H1 (cell line): ENCODE results near the gene SMIM1. TPM values are rescaled to one million over a fixed set of nuclear protein-coding genes. Genes with fewer than 3 reads are reported as not detected.

ENCODE experiments used
- CTCF ChIA-PET: fragments of 300-600 bp; sonication (Branson Sonifier 250); formaldehyde crosslinking; loops from one replicate; lab custom pipeline; 2021; ENCODE audit not compliant: partially characterized antibody; lab: Charles Lee
- POLR2A ChIA-PET: fragments of 300-600 bp; sonication (Branson Sonifier 250); formaldehyde crosslinking; loops from one replicate; lab custom pipeline; 2021; ENCODE audit warnings: inconsistent platforms; ENCODE audit not compliant: partially characterized antibody; lab: Charles Lee
- DNase-seq, 2 experiments: peaks; one replicate each; pipeline versions ENCODE4 v3.0.0 to v3.0.0-alpha.2; 2010 to 2022; ENCODE audit warnings: low spot score in 2 of 2, low read depth in 1 of 2, mixed read lengths in 1 of 2
- FAIRE-seq: peaks from 2 replicates; lab custom pipeline; 2011; peaks lifted over from hg19 to GRCh38; lab: Jason Lieb, UNC
- H2AFZ ChIP-seq: 2 replicates; pipeline ENCODE4 v1.8.1; 2012; ENCODE audit warnings: low read length, inconsistent platforms
- H2AK5ac ChIP-seq: 2 replicates; pipeline ENCODE4 v1.6.1; 2013; ENCODE audit warnings: low read depth, low read length
- H2BK120ac ChIP-seq: replicated peaks from 2 replicates; pipeline ENCODE3; 2013; ENCODE audit warnings: low read depth, low read length, inconsistent platforms
- H2BK12ac ChIP-seq: 2 replicates; pipeline ENCODE4 v1.6.1; 2013; ENCODE audit warnings: low read depth, low read length
- H2BK15ac ChIP-seq: 2 replicates; pipeline ENCODE4 v1.6.1; 2013; ENCODE audit warnings: low read length
- H2BK20ac ChIP-seq: 2 replicates; pipeline ENCODE4 v1.6.1; 2013; ENCODE audit warnings: low read length
- H2BK5ac ChIP-seq: 2 replicates; pipeline ENCODE4 v1.6.1; 2013; ENCODE audit warnings: low read depth, low read length
- H3K14ac ChIP-seq: 2 replicates; pipeline ENCODE4 v1.6.1; 2013; ENCODE audit warnings: inconsistent platforms; ENCODE audit not compliant: insufficient read length
- H3K18ac ChIP-seq: 2 replicates; pipeline ENCODE4 v1.6.1; 2013; ENCODE audit warnings: low read length; ENCODE audit errors: extremely low read depth
- H3K23ac ChIP-seq: 2 replicates; pipeline ENCODE4 v1.6.1; 2013; ENCODE audit warnings: inconsistent platforms; ENCODE audit not compliant: insufficient read length
- H3K23me2 ChIP-seq: 2 replicates; pipeline ENCODE4 v1.6.1; 2013; ENCODE audit warnings: low read depth, low read length
- H3K27ac ChIP-seq: 2 replicates; pipeline ENCODE4 v1.6.1; 2011; ENCODE audit warnings: low read depth, low read length, inconsistent platforms
- H3K27me3 ChIP-seq, 4 experiments: replicated peaks in 1 of 4; 1 replicate in 1 of 4; 2 replicates in 3 of 4; pipeline versions ENCODE4 v1.6.1 to v1.8.1; 2011 to 2013; ENCODE audit warnings: low read length in 3 of 4, mild to moderate bottlenecking in 3 of 4, inconsistent platforms in 2 of 4, mixed read lengths in 2 of 4, moderate library complexity in 1 of 4; ENCODE audit not compliant: control insufficient read depth in 3 of 4, insufficient read depth in 3 of 4; ENCODE audit errors: extremely low read depth in 1 of 4
- H3K36me3 ChIP-seq, 4 experiments: 2 replicates each; pipeline versions ENCODE4 v1.6.1 to v1.8.1; 2011 to 2013; ENCODE audit warnings: mild to moderate bottlenecking in 4 of 4, low read length in 3 of 4, moderate library complexity in 2 of 4, control low read depth in 1 of 4, inconsistent platforms in 1 of 4; ENCODE audit not compliant: insufficient read depth in 4 of 4, control insufficient read depth in 2 of 4
- H3K4ac ChIP-seq: replicated peaks from 2 replicates; pipeline ENCODE3; 2013; ENCODE audit warnings: low read length, low read depth, mixed read lengths, inconsistent platforms; ENCODE audit not compliant: insufficient read length
- H3K4me1 ChIP-seq, 4 experiments: replicated peaks in 1 of 4; 1 replicate in 1 of 4; 2 replicates in 3 of 4; pipeline versions ENCODE4 v1.6.1 to v1.8.1; 2011 to 2013; ENCODE audit warnings: low read length in 3 of 4, inconsistent platforms in 2 of 4, mixed read lengths in 1 of 4; ENCODE audit not compliant: insufficient read depth in 4 of 4, control insufficient read depth in 3 of 4
- H3K4me2 ChIP-seq, 2 experiments: 2 replicates each; pipeline versions ENCODE4 v1.6.1 to v1.8.1; 2011 to 2013; ENCODE audit warnings: low read depth in 2 of 2, low read length in 2 of 2, control low read depth in 1 of 2, inconsistent platforms in 1 of 2, mild to moderate bottlenecking in 1 of 2; ENCODE audit not compliant: insufficient read depth in 1 of 2
- H3K4me3 ChIP-seq, 4 experiments: fragments of 200-600, 300-600 bp in 1 of 4; sonication (generic), shearing (Covaris generic), sonication (Bioruptor Twin) in 1 of 4; 2 replicates each; pipeline versions ENCODE4 v1.5.1 to v1.8.1; 2011 to 2016; ENCODE audit warnings: low read length in 4 of 4, low read depth in 3 of 4, control low read depth in 2 of 4, inconsistent platforms in 2 of 4, mild to moderate bottlenecking in 2 of 4, mixed read lengths in 1 of 4, moderate library complexity in 1 of 4; ENCODE audit not compliant: insufficient read depth in 2 of 4; ENCODE audit errors: extremely low read depth in 1 of 4
- H3K56ac ChIP-seq: replicated peaks from 2 replicates; pipeline ENCODE3; 2013; ENCODE audit warnings: low read depth, mild to moderate bottlenecking, mixed read lengths, low read length, inconsistent platforms; ENCODE audit not compliant: insufficient read length
- H3K79me1 ChIP-seq: 2 replicates; pipeline ENCODE4 v1.6.1; 2013; ENCODE audit warnings: low read depth, low read length, control low read depth
- H3K79me2 ChIP-seq, 2 experiments: 2 replicates each; pipeline versions ENCODE4 v1.6.1 to v1.8.1; 2012 to 2013; ENCODE audit warnings: low read length in 2 of 2, mild to moderate bottlenecking in 2 of 2, inconsistent platforms in 1 of 2; ENCODE audit not compliant: insufficient read depth in 2 of 2, control insufficient read depth in 1 of 2
- H3K9ac ChIP-seq, 4 experiments: replicated peaks in 1 of 4; 1 replicate in 1 of 4; 2 replicates in 3 of 4; pipeline versions ENCODE4 v1.6.1 to v1.8.1; 2011 to 2013; ENCODE audit warnings: low read depth in 3 of 4, low read length in 3 of 4, control low read depth in 2 of 4, mild to moderate bottlenecking in 2 of 4, moderate library complexity in 2 of 4, inconsistent platforms in 1 of 4; ENCODE audit errors: extremely low read depth in 1 of 4
- H3K9me3 ChIP-seq, 2 experiments: 2 replicates each; pipeline versions ENCODE4 v1.6.1 to v1.8.1; 2012 to 2013; ENCODE audit warnings: mild to moderate bottlenecking in 2 of 2, moderate library complexity in 2 of 2, control low read depth in 1 of 2, inconsistent platforms in 1 of 2, low read depth in 1 of 2, low read length in 1 of 2, mixed read lengths in 1 of 2; ENCODE audit not compliant: insufficient read depth in 2 of 2
- H4K20me1 ChIP-seq, 2 experiments: replicated peaks in 1 of 2; 2 replicates each; pipeline versions ENCODE3 to v1.8.1; 2011 to 2013; ENCODE audit warnings: inconsistent platforms in 2 of 2, low read length in 2 of 2, mild to moderate bottlenecking in 1 of 2; ENCODE audit not compliant: insufficient read depth in 2 of 2, control insufficient read depth in 1 of 2
- H4K5ac ChIP-seq: 2 replicates; pipeline ENCODE4 v1.6.1; 2013; ENCODE audit warnings: low read length, low read depth, mixed read lengths, inconsistent platforms; ENCODE audit not compliant: insufficient read length
- H4K8ac ChIP-seq: 2 replicates; pipeline ENCODE4 v1.8.0; 2013; ENCODE audit warnings: mild to moderate bottlenecking, moderate library complexity, low read length, inconsistent platforms; ENCODE audit not compliant: insufficient read depth; ENCODE audit errors: extremely low read depth
- H4K91ac ChIP-seq: replicated peaks from 2 replicates; pipeline ENCODE3; 2013; ENCODE audit warnings: low read length, mixed read lengths, inconsistent platforms; ENCODE audit not compliant: insufficient read length
- CTCF ChIP-seq, 3 experiments: IDR thresholded peaks; 1 replicate in 2 of 3; 2 replicates in 1 of 3; pipeline versions ENCODE4 v1.5.1 to v1.6.1; 2011; ENCODE audit warnings: low read length in 3 of 3, mild to moderate bottlenecking in 3 of 3, inconsistent platforms in 2 of 3, low read depth in 1 of 3, moderate library complexity in 1 of 3; ENCODE audit not compliant: insufficient read depth in 1 of 3; ENCODE audit errors: control extremely low read depth in 1 of 3
- EZH2 ChIP-seq: fragments of 200-600 bp; sonication (generic); IDR thresholded peaks from 2 replicates; pipeline ENCODE4 v1.7.1; 2012; ENCODE audit warnings: low read depth, mild to moderate bottlenecking, moderate library complexity, low read length, inconsistent platforms; ENCODE audit not compliant: severe bottlenecking
- WGBS, 2 experiments: shearing (Covaris generic) in 1 of 2; methylation state at CpG; one replicate each; pipeline versions ENCODE4 v1.1.6 to v1.1.7; 2013 to 2015; ENCODE audit warnings: low lambda C conversion rate in 2 of 2, mixed read lengths in 2 of 2, inconsistent platforms in 1 of 2, low coverage in 1 of 2, missing lambda C conversion rate in 1 of 2; ENCODE audit not compliant: insufficient replicate concordance in 2 of 2, insufficient coverage in 1 of 2, insufficient read length in 1 of 2; ENCODE audit errors: extremely low coverage in 1 of 2, missing lambda C conversion rate in 1 of 2; 5-methylcytosine and 5-hydroxymethylcytosine counted together
- polyA plus RNA-seq, 7 experiments: library from polyadenylated mRNA; depleted of rRNA in 3 of 7; stranded (reverse) in 5 of 7; unstranded in 2 of 7; fragments of >200 nt in 5 of 7; fragments of 200-250 nt in 2 of 7; gene quantifications; 1 replicate in 5 of 7; 2 replicates in 1 of 7; 4 replicates in 1 of 7; pipeline versions ENCODE4 v1.2.1 to v1.2.3, GENCODE V29; 2011 to 2013; ENCODE audit warnings: missing spikeins in 2 of 7, mixed read lengths in 2 of 7
- total RNA-seq: library from RNA; stranded (reverse); fragmentation: NEBNext Ultra II Directional; extraction: Animal tissue kit (Norgen Biotek cat#: 25700); gene quantifications from 2 replicates; pipeline ENCODE4 v1.2.1, GENCODE V29; 2021

The SMIM1 gene
- total and polyA plus RNA-seq, 2 of the 8 experiments (the other 6 are each of a cell fraction or from before 2014, with no cell fraction given), result 7.7 to 9.7 TPM

- H2BK12ac ChIP-seq, result no peak overlapping the region
- no peak overlapping the region for H3K14ac ChIP-seq
- POLR2A ChIA-PET, result no interaction called here
- H3K4ac ChIP-seq, result no peak overlapping the region
- H4K8ac ChIP-seq, result no peak overlapping the region
- H2BK20ac ChIP-seq, result no peak overlapping the region
- no peak overlapping the region for H4K91ac ChIP-seq
- H3K79me1 ChIP-seq, result peaks cover 16% of the 10 kb centered on the region
- DNase-seq (no peak), FAIRE-seq (no peak)
- H3K4me3 ChIP-seq, result no peak overlapping the region
- peaks cover 14% of the 10 kb centered on the region for H3K23me2 ChIP-seq
- 81% methylated on average over 5 of the region's 5 CpGs; no CpG with 5 or more reads in 1 of the 2 experiments for WGBS, 2 experiments
- H3K79me2 ChIP-seq, result peaks cover 0 to 16% of the 10 kb centered on the region in 2 experiments; a peak in 3 of 4 replicates
- no peak for TF ChIP-seq CTCF (IDR thresholded peaks at IDR 0.05; ENCODE audit: control extremely low read depth in 1 of 3, insufficient read depth in 1 of 3, low read depth in 1 of 3, low read length in 3 of 3)
- no peak for TF ChIP-seq EZH2
- no peak overlapping the region for H3K56ac ChIP-seq
- no peak overlapping the region; the same call in 1 of the 2 replicates for H2AK5ac ChIP-seq
- no peak overlapping the region for H2BK5ac ChIP-seq
- no peak overlapping the region for H3K9ac ChIP-seq
- no peak overlapping the region for H3K23ac ChIP-seq
- H4K5ac ChIP-seq, result no peak overlapping the region
- H3K18ac ChIP-seq, result no peak overlapping the region
- H3K4me1 ChIP-seq, result peaks cover 0 to 16% (median 13%) of the 10 kb centered on the region in 4 experiments; a peak in 6 of 7 replicates
- no peak overlapping the region for H2BK120ac ChIP-seq
- CTCF ChIA-PET, result no interaction called here
- H3K9me3 ChIP-seq, result no peaks in the 10 kb centered on the region; a peak in 1 of 4 replicates
- H3K4me2 ChIP-seq, result no peak overlapping the region
- peaks cover 8 to 17% of the 10 kb centered on the region in 2 experiments for H4K20me1 ChIP-seq
- no peak overlapping the region for H2AFZ ChIP-seq
- H3K36me3 ChIP-seq, result 0 out of 8 replicates have a peak, but pooled peaks cover 0 to 5% (median 0%) of the 10 kb centered on the region in 4 experiments
- no peak overlapping the region for H3K27ac ChIP-seq
- H3K27me3 ChIP-seq, result peaks cover 0 to 3% (median 0%) of the 10 kb centered on the region in 4 experiments; a peak in 5 of 7 replicates
- H2BK15ac ChIP-seq, result no peak overlapping the region
Measured at GRCh38 chr1:3749512-3749911, 23.0 kb upstream of the SMIM1 start.
